ENCODE data around the gene EVA1A.

Gene EVA1A

GRCh38 chr2:75556679-75557366 is 3.9 kb downstream of the EVA1A start:
- intact Hi-C loops (cut with DNase I; ENCODE audit: low total_unique reads): no loop called here
- Histone ChIP-seq H3K36me3 (no peaks in the 10 kb centered on the region), H3K27me3 (peaks cover 0 to 40% of the 10 kb centered on the region in 2 donors), H3K9me3 (no peaks in the 10 kb centered on the region), H3K4me1 (peaks cover 0 to 17% (median 15%) of the 10 kb centered on the region in 4 donors), H3K27ac (no peak overlapping the region), H3K4me3 (no peak overlapping the region)
- no peak for DNase-seq
- TF ChIP-seq CTCF (IDR thresholded peaks at IDR 0.05): no peak

- Histone ChIP-seq H3K27ac (no peak overlapping the region), H3K4me3 (no peak overlapping the region), H3K36me3 (no peaks in the 10 kb centered on the region), H3K4me1 (peaks cover 0 to 11% (median 10%) of the 10 kb centered on the region in 4 donors), H3K27me3 (peaks cover 0 to 29% of the 10 kb centered on the region in 2 donors), H3K9me3 (no peaks in the 10 kb centered on the region)
- intact Hi-C loops (cut with DNase I; ENCODE audit: low total_unique reads): no loop called here
- no peak for DNase-seq
- TF ChIP-seq CTCF (IDR thresholded peaks at IDR 0.05): no peak
Measured at GRCh38 chr2:75555701-75556100, 5.0 kb downstream of the EVA1A start.

GRCh38 chr2:75553935-75554531 is 6.7 kb downstream of the EVA1A start:
- no peak for TF ChIP-seq CTCF (IDR thresholded peaks at IDR 0.05)
- Histone ChIP-seq H3K4me1 (no peaks in the 10 kb centered on the region), H3K9me3 (no peaks in the 10 kb centered on the region), H3K36me3 (no peaks in the 10 kb centered on the region), H3K4me3 (no peak overlapping the region), H3K27ac (no peak overlapping the region), H3K27me3 (peaks cover 0 to 15% of the 10 kb centered on the region in 2 donors)
- intact Hi-C loops (cut with DNase I; ENCODE audit: low total_unique reads): no loop called here
- DNase-seq: no peak

- TF ChIP-seq CTCF (IDR thresholded peaks at IDR 0.05): no peak
- DNase-seq: no peak
- no peaks in the 10 kb centered on the region for H3K36me3 ChIP-seq
- no peaks in the 10 kb centered on the region for H3K9me3 ChIP-seq
- intact Hi-C loops (cut with DNase I; ENCODE audit: low total_unique reads): no loop called here
- no peak overlapping the region for H3K27ac ChIP-seq
- H3K4me1 ChIP-seq: no peaks in the 10 kb centered on the region
- H3K27me3 ChIP-seq: peaks cover 0 to 12% of the 10 kb centered on the region in 2 donors
- no peak overlapping the region for H3K4me3 ChIP-seq
Measured at GRCh38 chr2:75552222-75552621, 8.5 kb downstream of the EVA1A start.

GRCh38 chr2:75551434-75551833 is 9.3 kb downstream of the EVA1A start:
- no peak for DNase-seq
- H3K4me3 ChIP-seq: no peak overlapping the region
- peaks cover 0 to 12% of the 10 kb centered on the region in 2 donors for H3K27me3 ChIP-seq
- H3K36me3 ChIP-seq: no peaks in the 10 kb centered on the region
- TF ChIP-seq CTCF (IDR thresholded peaks at IDR 0.05): no peak
- no peaks in the 10 kb centered on the region for H3K9me3 ChIP-seq
- H3K27ac ChIP-seq: no peak overlapping the region
- no peaks in the 10 kb centered on the region for H3K4me1 ChIP-seq
- intact Hi-C loops (cut with DNase I; ENCODE audit: low total_unique reads): no loop called here
